RWPE2 (cell line): ENCODE results near the gene ZNF488.

Source experiments
- ATAC-seq: fragments of 200-7000 bp; cut with Tn5 transposase; 3 replicates; pipeline ENCODE4 v1.9.1; 2021; ENCODE audit warnings: low read depth
- DNase-seq: peaks from one replicate; pipeline ENCODE4 v3.0.0-alpha.2; 2020; ENCODE audit warnings: low spot score
- H3K27ac ChIP-seq: fragments of 450-650 bp; 2 replicates; pipeline ENCODE4 v1.5.1; 2017; ENCODE audit warnings: mild to moderate bottlenecking; ENCODE audit not compliant: poor library complexity, severe bottlenecking
- H3K27me3 ChIP-seq: fragments of 250-450 bp; sonication (Bioruptor Pico); 2 replicates; pipeline ENCODE4 v1.5.1; 2021; ENCODE audit warnings: mild to moderate bottlenecking, moderate library complexity; ENCODE audit not compliant: insufficient read depth, poor library complexity, severe bottlenecking
- H3K36me3 ChIP-seq: fragments of 250-450 bp; sonication (Bioruptor Pico); 2 replicates; pipeline ENCODE4 v1.5.1; 2020; ENCODE audit warnings: low read depth, mild to moderate bottlenecking, moderate library complexity
- H3K4me1 ChIP-seq: fragments of 250-450 bp; sonication (Bioruptor Pico); 2 replicates; pipeline ENCODE4 v1.5.1; 2021; ENCODE audit warnings: mild to moderate bottlenecking, moderate library complexity; ENCODE audit not compliant: insufficient read depth, poor library complexity, severe bottlenecking
- H3K4me3 ChIP-seq: fragments of 250-450 bp; sonication (Bioruptor Pico); 2 replicates; pipeline ENCODE4 v1.5.1; 2021; ENCODE audit warnings: mild to moderate bottlenecking, moderate library complexity; ENCODE audit not compliant: severe bottlenecking
- H3K9me3 ChIP-seq: fragments of 250-450 bp; sonication (Bioruptor Pico); 2 replicates; pipeline ENCODE4 v1.5.1; 2021; ENCODE audit warnings: mild to moderate bottlenecking, moderate library complexity; ENCODE audit not compliant: severe bottlenecking
- TF ChIP-seq, protein P1 (sequence below): fragments of 450-650 bp; IDR thresholded peaks from one replicate; pipeline ENCODE4 v1.5.1; 2017; ENCODE audit warnings: mild to moderate bottlenecking, moderate library complexity; ENCODE audit not compliant: poor library complexity, severe bottlenecking

ZNF488 gene

DNA sequence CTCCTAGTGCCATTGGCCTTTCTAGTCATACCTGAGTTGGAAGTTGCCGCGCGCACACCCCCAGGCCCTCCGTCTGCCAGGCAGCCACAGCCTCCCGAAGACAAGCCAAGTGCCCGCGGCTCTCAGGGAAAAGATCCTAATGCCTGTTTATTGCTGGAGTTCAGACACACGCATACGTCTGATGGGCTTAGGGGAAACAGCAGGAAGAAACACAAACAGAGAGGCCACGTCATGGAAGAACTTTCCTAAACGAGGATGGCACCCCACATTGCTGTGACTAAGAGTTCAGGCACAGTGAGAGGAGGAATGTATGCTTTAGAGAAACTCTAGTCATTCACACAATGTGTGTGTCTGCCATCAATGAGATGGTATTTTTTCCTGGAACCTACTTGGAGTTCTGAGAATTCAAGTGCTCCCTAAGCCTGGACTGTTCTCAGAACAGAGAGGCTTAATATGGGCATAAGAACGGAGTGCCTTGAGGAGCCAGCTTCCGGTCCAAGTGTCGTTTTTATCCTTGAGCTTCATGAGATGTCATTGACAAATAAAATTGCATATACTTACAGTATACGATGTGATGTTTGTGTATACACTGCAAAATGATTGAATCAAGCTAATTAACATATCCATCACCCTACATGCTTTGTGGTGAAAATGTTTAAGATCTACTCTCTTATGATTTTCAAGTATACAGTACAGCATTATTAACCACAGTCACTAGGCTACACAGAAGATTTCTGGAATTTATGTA is 47.5 kb downstream of the ZNF488 start:
- H3K27me3 ChIP-seq, result peaks cover 11% of the 10 kb centered on the region
- peak; percentile 24 for DNase-seq

DNA sequence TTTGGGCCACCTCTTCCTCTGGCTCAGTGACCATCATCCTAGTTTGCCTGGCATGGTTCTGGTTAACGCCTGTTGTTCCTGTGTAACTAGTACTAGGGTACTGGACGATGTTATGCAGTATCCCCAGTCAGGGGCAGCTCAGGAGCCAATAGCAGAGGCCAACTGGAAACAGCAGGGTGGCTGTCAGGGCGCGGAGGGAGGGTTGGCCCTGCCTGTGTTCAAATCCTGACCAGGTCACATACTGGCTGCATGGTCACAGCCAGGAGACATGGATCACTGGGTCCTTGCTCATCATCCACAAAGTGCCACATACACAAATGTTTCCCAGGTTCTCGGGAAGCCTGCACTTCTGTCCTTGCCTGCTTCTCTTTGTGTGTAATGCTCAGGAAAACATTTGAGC is 48.2 kb downstream of the ZNF488 start:
- ATAC-seq (no peak), DNase-seq (peak; percentile 24)
- peaks cover 11% of the 10 kb centered on the region for H3K27me3 ChIP-seq
- H3K27ac ChIP-seq, result no peak overlapping the region
- H3K4me1 ChIP-seq, result no peaks in the 10 kb centered on the region
- H3K36me3 ChIP-seq, result no peaks in the 10 kb centered on the region
- H3K4me3 ChIP-seq, result no peak overlapping the region
- H3K9me3 ChIP-seq, result no peaks in the 10 kb centered on the region
- TF ChIP-seq, protein P1, sequence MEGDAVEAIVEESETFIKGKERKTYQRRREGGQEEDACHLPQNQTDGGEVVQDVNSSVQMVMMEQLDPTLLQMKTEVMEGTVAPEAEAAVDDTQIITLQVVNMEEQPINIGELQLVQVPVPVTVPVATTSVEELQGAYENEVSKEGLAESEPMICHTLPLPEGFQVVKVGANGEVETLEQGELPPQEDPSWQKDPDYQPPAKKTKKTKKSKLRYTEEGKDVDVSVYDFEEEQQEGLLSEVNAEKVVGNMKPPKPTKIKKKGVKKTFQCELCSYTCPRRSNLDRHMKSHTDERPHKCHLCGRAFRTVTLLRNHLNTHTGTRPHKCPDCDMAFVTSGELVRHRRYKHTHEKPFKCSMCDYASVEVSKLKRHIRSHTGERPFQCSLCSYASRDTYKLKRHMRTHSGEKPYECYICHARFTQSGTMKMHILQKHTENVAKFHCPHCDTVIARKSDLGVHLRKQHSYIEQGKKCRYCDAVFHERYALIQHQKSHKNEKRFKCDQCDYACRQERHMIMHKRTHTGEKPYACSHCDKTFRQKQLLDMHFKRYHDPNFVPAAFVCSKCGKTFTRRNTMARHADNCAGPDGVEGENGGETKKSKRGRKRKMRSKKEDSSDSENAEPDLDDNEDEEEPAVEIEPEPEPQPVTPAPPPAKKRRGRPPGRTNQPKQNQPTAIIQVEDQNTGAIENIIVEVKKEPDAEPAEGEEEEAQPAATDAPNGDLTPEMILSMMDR, result no peak

More for the DNA sequence above, 47.5 kb downstream of the ZNF488 start:
- Histone ChIP-seq H3K4me1 (no peaks in the 10 kb centered on the region), H3K4me3 (no peak overlapping the region), H3K9me3 (no peaks in the 10 kb centered on the region), H3K36me3 (no peaks in the 10 kb centered on the region), H3K27ac (no peak overlapping the region)
- ATAC-seq, result no peak
- TF ChIP-seq, protein P1, result no peak

DNA sequence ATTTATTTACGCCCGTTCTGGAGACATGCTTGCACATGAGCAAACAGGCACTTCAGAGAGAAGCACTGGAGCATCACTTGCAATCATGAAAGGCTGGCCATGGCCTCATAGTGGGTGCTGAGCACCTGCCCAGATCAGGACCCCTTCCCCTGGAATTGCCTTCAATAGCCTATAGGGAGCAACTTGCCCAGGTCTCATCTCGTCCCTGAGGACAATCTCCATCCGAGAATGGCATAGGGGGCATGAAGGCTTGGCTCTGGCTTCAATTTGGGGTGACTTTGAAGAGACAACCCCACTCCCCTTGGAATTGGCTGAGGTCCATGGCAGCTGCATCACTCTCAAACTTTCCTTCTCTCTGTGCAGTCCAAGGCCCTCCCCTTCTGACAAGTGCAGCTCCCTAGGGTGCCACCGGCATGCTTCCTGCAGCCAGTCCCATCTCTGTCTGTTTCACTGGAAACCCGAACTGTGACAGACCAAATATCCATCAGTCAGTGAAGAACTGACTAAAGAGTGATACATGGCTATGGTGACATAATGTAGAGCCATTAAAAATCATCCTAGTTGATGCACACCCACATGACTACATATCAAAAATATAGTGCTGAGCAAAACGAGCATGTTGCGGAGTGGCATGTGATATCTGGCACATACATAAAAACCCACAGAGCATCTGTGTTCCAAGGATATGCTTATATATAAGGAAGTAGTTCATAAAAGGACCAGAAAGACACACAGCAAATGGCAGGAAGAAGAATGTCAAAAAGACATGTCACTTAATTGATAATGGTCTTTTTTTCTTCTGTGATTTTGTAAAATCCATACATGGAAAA is 49.4 kb downstream of the ZNF488 start:
- TF ChIP-seq, protein P1, result no peak
- no peak for ATAC-seq

DNA sequence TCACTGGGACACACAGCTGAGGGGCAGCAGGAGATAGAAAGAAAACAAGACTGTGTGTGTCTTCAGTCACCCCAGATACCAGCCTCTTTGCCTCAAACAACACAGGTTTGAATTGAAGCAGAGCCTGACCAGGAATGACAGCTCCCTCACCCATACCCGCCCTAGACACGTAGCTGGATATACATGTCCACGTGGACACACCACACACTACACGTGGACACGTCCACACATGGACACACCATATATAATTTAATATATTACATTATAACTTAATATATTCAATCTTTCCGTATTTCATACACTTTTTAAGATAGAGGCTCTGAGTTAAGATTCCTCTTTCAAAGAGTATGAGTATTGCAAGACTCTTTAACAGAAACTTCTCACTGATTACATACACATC is 50.6 kb downstream of the ZNF488 start:
- ATAC-seq (no peak), DNase-seq (no peak)
- Histone ChIP-seq H3K4me3 (no peak overlapping the region), H3K36me3 (no peaks in the 10 kb centered on the region), H3K27ac (no peak overlapping the region), H3K27me3 (peaks cover 11% of the 10 kb centered on the region), H3K4me1 (no peaks in the 10 kb centered on the region), H3K9me3 (no peaks in the 10 kb centered on the region)
- TF ChIP-seq, protein P1, result no peak

More for the DNA sequence above, 49.4 kb downstream of the ZNF488 start:
- H3K4me3 ChIP-seq, result no peak overlapping the region
- DNase-seq, result peak; percentile 6
- no peak overlapping the region for H3K27ac ChIP-seq
- H3K36me3 ChIP-seq, result no peaks in the 10 kb centered on the region
- H3K27me3 ChIP-seq, result peaks cover 11% of the 10 kb centered on the region
- no peaks in the 10 kb centered on the region for H3K4me1 ChIP-seq
- H3K9me3 ChIP-seq, result no peaks in the 10 kb centered on the region
